GM10248 (cell line): ENCODE results near the gene PIK3R1.

Experiments
- CTCF ChIA-PET: fragments of 300-600 bp; sonication (Branson Sonifier 250); formaldehyde crosslinking; extraction: SDS; loops from one replicate; lab custom pipeline; 2021; ENCODE audit warnings: antibody characterized with exemption; lab: Yijun Ruan, JAX
- POLR2A ChIA-PET: fragments of 350-650 bp; sonication (Branson Sonifier 250); formaldehyde crosslinking; extraction: SDS; loops from one replicate; lab custom pipeline; 2020; ENCODE audit warnings: antibody characterized with exemption; lab: Yijun Ruan, JAX
- DNase-seq: peaks from one replicate; pipeline ENCODE4 v3.0.0; 2012; ENCODE audit errors: extremely low spot score
- CTCF ChIP-seq: IDR thresholded peaks from 2 replicates; pipeline ENCODE4 v1.5.1; 2012; ENCODE audit warnings: mild to moderate bottlenecking, low read depth; ENCODE audit errors: extremely low read depth, missing control alignments, control extremely low read depth

PIK3R1 gene

GRCh38 chr5:68276740-68277139 lies 61.2 kb downstream of the PIK3R1 start:
- ChIA-PET CTCF (interaction anchor here (0.9 to 3.2 kb wide), 2 partner anchors 10 to 138 kb away, joined by 3 to 14 read pairs; no protein-coding TSS in a partner anchor), POLR2A (no interaction called here)
- no peak for TF ChIP-seq CTCF
- DNase-seq = no peak

- DNase-seq = no peak
- POLR2A ChIA-PET = no interaction called here
- CTCF ChIA-PET = interaction anchor here (3.2 kb wide), 1 partner anchor 9 kb away, joined by 14 read pairs; no protein-coding TSS in a partner anchor
- TF ChIP-seq CTCF = no peak
Observed at GRCh38 chr5:68277431-68277830, 61.9 kb downstream of the PIK3R1 start.

- DNase-seq = no peak
- ChIA-PET CTCF (interaction anchor here (0.6 to 1.9 kb wide), 7 partner anchors 9 to 769 kb away, joined by 3 to 12 read pairs (median 4); no protein-coding TSS in a partner anchor), POLR2A (no interaction called here)
- no peak for TF ChIP-seq CTCF
Observed at GRCh38 chr5:68279984-68280383, 64.4 kb downstream of the PIK3R1 start.

- ChIA-PET CTCF (interaction anchor here (1.0 to 1.1 kb wide), 2 partner anchors 8 to 185 kb away, joined by 3 to 4 read pairs; no protein-coding TSS in a partner anchor), POLR2A (no interaction called here)
- TF ChIP-seq CTCF = no peak
- DNase-seq = no peak
Observed at GRCh38 chr5:68282001-68282400, 66.4 kb downstream of the PIK3R1 start.

- no peak for TF ChIP-seq CTCF
- ChIA-PET POLR2A (no interaction called here), CTCF (interaction anchor here (2.4 kb wide), 1 partner anchor 11 kb away, joined by 11 read pairs; no protein-coding TSS in a partner anchor)
- no peak for DNase-seq
Observed at GRCh38 chr5:68283766-68284165, 68.2 kb downstream of the PIK3R1 start.

GRCh38 chr5:68285075-68285840 lies 69.7 kb downstream of the PIK3R1 start:
- ChIA-PET CTCF (interaction anchor here (0.7 to 3.6 kb wide), 36 partner anchors 11 to 727 kb away, joined by 3 to 41 read pairs (median 6); partner anchors contain the start of gene PIK3R1), POLR2A (no interaction called here)
- TF ChIP-seq CTCF = no peak
- DNase-seq = peak; percentile 40
